Esophagus muscularis mucosa (tissue), 4 donors: ENCODE results near the gene C5orf47. TPM values are rescaled to one million over a fixed set of nuclear protein-coding genes. Genes with fewer than 3 reads are reported as not detected.

Experiments
- DNase-seq: peaks from one replicate; pipeline ENCODE4 v3.0.0-alpha.2; 2017; ENCODE audit errors: extremely low spot score
- H3K27ac ChIP-seq, 4 donors: fragments of 200-600 bp; sonication (generic); replicated peaks in 1 of 4; 1 replicate in 3 of 4; 2 replicates in 1 of 4; pipeline ENCODE4 v1.5.1; 2016 to 2019; ENCODE audit warnings: mild to moderate bottlenecking in 1 of 4
- H3K27me3 ChIP-seq, 4 donors: fragments of 200-600 bp; sonication (generic); one replicate each; pipeline versions ENCODE4 v1.5.1 to v1.6.0; 2016 to 2019
- H3K36me3 ChIP-seq, 4 donors: fragments of 200-600 bp; sonication (generic); one replicate each; pipeline ENCODE4 v1.5.1; 2016 to 2019
- H3K4me1 ChIP-seq, 4 donors: fragments of 200-600 bp; sonication (generic); one replicate each; pipeline ENCODE4 v1.5.1; 2016 to 2019
- H3K4me3 ChIP-seq, 4 donors: fragments of 200-600 bp; sonication (generic); 1 replicate in 2 of 4; 2 replicates in 2 of 4; pipeline ENCODE4 v1.5.1; 2016 to 2019; ENCODE audit warnings: mild to moderate bottlenecking in 4 of 4, moderate library complexity in 1 of 4
- H3K9me3 ChIP-seq, 4 donors: fragments of 200-600 bp; sonication (generic); 1 replicate in 3 of 4; 2 replicates in 1 of 4; pipeline ENCODE4 v1.5.1; 2016 to 2019
- EP300 ChIP-seq: sonication (generic); formaldehyde crosslinking; IDR thresholded peaks from one replicate; pipeline ENCODE4 v1.6.1; 2017; ENCODE audit warnings: antibody characterized with exemption
- POLR2A ChIP-seq: fragments of 450-650 bp; IDR thresholded peaks from one replicate; pipeline ENCODE4 v1.6.1; 2017; ENCODE audit warnings: antibody characterized with exemption, moderate library complexity, mild to moderate bottlenecking, low read depth
- POLR2AphosphoS5 ChIP-seq, 2 donors: sonication (generic); formaldehyde crosslinking; IDR thresholded peaks; one replicate each; pipeline ENCODE4 v1.6.1; 2017; ENCODE audit warnings: antibody characterized with exemption in 2 of 2
- WGBS: methylation state at CpG from one replicate; pipeline ENCODE4 v1.1.5; 2018; 5-methylcytosine and 5-hydroxymethylcytosine counted together
- intact Hi-C: fragments of 100-400 bp; cut with DNase I; formaldehyde crosslinking; loops from one replicate; pipeline ENCODE4 v1.15.1; 2023
- total RNA-seq, 4 donors: library from RNA; depleted of rRNA; stranded (reverse); fragments of >200 nt; gene quantifications; one replicate each; pipeline versions ENCODE4 v1.1.0 to v1.2.1, GENCODE V29; 2016
- TF ChIP-seq, protein P1 (sequence below), 3 experiments: fragments of 200-600 bp in 2 of 3; fragments of 450-650 bp in 1 of 3; sonication (generic) in 2 of 3; IDR thresholded peaks; one replicate each; pipeline ENCODE4 v1.5.1; 2017 to 2019; ENCODE audit warnings: antibody characterized with exemption in 3 of 3, mild to moderate bottlenecking in 2 of 3, moderate library complexity in 1 of 3

Gene C5orf47, protein sequence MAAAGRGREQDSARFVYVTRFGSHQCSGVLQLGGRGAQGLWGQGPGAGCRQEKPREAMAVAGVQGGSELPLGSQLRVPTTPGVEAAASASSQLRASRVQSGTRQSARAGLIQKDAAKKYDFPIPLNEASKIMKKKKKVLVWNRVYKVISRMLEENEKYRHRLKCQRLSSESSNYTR
- total RNA-seq: not detected

DNA sequence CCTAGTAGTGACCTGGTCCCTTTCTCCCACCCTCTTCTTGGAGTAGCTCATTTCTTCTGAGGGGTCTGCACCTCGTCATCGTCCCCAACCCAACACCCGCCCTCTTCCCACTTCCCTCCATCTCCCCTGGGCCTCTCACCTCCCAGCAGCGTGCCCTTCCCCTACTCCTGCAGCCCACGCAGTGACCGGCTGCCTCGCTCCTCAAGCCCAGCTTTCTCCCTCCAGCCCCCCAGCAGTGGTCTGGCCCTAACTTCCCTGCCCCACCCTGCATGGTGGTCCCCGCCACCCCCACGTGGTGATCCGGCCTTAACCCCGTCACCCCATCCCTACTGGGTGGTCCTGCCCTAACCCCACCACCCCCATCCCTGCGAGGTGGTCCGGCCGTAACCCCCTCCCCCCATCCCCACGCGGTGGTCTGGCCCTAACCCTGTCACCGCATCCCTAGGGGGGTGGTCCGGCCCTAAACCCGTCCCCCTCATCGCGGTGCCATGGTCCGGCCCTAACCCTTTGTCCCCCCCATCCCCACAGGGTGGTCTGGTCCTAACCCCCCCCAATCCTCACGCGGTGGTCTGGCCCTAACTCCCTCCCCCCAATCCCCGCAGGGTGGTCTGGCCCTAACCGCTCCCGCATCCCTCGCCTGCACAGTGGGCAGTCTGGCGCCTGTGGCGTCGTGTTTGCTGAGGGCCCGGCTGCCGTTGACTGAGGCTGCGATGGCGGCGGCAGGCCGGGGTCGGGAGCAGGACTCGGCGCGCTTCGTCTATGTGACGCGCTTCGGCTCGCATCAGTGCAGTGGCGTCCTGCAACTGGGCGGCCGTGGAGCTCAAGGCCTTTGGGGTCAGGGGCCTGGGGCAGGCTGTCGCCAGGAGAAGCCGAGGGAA is at the start of gene C5orf47:
Gene C5orf47, plus strand, starts transcription at position 617 of the 878 bp plus-strand sequence. Its CDS starts 94 bp downstream, at position 711.
- Histone ChIP-seq H3K36me3 (no peaks in the 10 kb centered on the region), H3K9me3 (no peaks in the 10 kb centered on the region), H3K4me1 (no peaks in the 10 kb centered on the region), H3K4me3 (no peak within 1 kb of the TSS), H3K27ac (no peak within 1 kb of the TSS), H3K27me3 (peaks cover 0 to 10% (median 0%) of the 10 kb centered on the region in 4 donors)
- 95% methylated on average over 51 of the region's 51 CpGs for WGBS
- DNase-seq: no peak
- intact Hi-C loops: no loop called here
- TF ChIP-seq POLR2AphosphoS5 (IDR thresholded peaks at IDR 0.05): no peak
- no peak for TF ChIP-seq EP300
- TF ChIP-seq POLR2A: no peak
- TF ChIP-seq, protein P1, sequence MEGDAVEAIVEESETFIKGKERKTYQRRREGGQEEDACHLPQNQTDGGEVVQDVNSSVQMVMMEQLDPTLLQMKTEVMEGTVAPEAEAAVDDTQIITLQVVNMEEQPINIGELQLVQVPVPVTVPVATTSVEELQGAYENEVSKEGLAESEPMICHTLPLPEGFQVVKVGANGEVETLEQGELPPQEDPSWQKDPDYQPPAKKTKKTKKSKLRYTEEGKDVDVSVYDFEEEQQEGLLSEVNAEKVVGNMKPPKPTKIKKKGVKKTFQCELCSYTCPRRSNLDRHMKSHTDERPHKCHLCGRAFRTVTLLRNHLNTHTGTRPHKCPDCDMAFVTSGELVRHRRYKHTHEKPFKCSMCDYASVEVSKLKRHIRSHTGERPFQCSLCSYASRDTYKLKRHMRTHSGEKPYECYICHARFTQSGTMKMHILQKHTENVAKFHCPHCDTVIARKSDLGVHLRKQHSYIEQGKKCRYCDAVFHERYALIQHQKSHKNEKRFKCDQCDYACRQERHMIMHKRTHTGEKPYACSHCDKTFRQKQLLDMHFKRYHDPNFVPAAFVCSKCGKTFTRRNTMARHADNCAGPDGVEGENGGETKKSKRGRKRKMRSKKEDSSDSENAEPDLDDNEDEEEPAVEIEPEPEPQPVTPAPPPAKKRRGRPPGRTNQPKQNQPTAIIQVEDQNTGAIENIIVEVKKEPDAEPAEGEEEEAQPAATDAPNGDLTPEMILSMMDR (IDR thresholded peaks at IDR 0.05): no peak

DNA sequence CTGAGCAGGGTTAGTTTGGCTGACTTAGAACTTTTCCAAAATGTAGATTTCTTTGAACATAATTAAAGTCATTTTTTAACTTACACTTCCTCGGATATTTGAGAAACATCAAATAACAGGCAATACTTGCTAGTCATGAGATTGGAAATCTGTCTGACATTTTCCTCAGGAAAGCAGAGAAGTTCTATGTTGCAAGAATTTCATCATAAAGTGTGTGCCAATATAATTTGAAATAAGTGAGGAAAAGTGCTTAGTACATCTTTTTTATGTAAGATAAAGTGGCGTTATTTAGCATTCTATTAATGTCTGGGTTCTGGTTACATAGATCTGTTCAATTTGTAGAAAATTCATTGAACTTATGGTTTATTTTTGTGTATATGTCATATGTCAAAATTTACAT is 48.7 kb upstream of the C5orf47 start:
- H3K4me1 ChIP-seq: peaks cover 24 to 39% (median 36%) of the 10 kb centered on the region in 4 donors
- intact Hi-C loops: no loop called here
- no peak for TF ChIP-seq POLR2AphosphoS5 (IDR thresholded peaks at IDR 0.05)
- TF ChIP-seq EP300: no peak
- no peak for TF ChIP-seq POLR2A
- TF ChIP-seq, protein P1 (IDR thresholded peaks at IDR 0.05): no peak
- no peak overlapping the region for H3K4me3 ChIP-seq
- DNase-seq: no peak
- H3K27ac ChIP-seq: no peak overlapping the region
- peaks cover 2 to 9% (median 6%) of the 10 kb centered on the region in 4 donors for H3K36me3 ChIP-seq
- no peaks in the 10 kb centered on the region for H3K27me3 ChIP-seq
- H3K9me3 ChIP-seq: no peaks in the 10 kb centered on the region
- WGBS: 72% methylated on average over 2 of the region's 2 CpGs

DNA sequence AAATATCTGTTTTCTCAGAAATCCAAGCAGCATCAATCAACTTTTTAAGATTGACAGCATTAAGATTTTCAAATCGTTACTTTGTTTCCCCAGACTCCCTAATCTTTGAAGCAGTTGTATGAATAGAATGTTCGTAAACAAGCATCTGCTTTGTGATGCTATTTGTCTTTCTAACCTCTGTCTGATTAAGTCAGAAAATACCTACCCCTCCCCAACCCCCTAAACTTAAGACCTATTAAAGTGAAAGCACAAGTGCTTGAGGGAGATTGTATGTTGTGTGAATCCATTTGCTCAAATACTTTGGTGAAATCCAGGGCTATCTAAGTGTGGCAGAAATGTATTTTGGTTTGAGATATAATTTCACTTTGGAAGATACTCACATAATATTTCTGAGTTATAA is 47.9 kb upstream of the C5orf47 start:
- 83% methylated on average over 2 of the region's 2 CpGs for WGBS
- intact Hi-C loops: no loop called here
- no peak overlapping the region for H3K27ac ChIP-seq
- H3K27me3 ChIP-seq: no peaks in the 10 kb centered on the region
- peaks cover 24 to 38% (median 35%) of the 10 kb centered on the region in 4 donors for H3K4me1 ChIP-seq
- no peak for DNase-seq
- no peak for TF ChIP-seq POLR2A
- no peaks in the 10 kb centered on the region for H3K9me3 ChIP-seq
- no peak overlapping the region for H3K4me3 ChIP-seq
- peaks cover 4 to 17% (median 15%) of the 10 kb centered on the region in 4 donors for H3K36me3 ChIP-seq

DNA sequence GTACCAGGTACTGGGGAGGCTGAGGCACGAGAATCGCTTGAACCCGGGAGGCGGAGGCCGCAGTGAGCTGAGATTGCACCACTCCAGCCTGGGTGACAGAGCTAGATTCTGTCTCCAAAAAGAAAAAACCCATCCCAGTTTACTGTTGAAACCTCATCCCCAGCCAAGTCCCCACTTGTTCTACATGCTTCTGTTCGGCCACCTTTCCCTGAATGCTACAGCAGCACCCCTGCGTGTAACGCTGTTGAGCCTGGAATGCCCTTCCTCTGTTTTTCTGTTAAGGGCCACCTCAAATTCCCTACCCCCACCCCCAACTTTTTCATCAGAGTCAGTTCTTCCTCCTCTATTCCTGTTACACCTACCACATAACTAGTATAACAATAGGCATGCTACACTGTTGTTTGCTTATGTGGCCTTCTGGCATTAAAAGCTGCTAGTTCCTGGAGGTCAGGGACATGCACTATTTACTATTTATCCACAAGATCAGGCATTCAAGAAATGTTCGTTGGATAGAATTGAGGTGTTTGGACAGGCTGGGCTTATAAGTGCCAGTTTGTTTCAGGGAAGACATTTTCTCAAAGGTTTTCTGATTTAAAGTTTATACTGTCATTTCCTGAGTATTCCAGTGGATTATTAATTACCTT is 47.1 kb upstream of the C5orf47 start:
- intact Hi-C loops: no loop called here
- no peak for DNase-seq
- H3K27ac ChIP-seq: no peak overlapping the region
- WGBS: 90% methylated on average over 9 of the region's 9 CpGs
- no peaks in the 10 kb centered on the region for H3K27me3 ChIP-seq
- H3K4me3 ChIP-seq: no peak overlapping the region
- no peaks in the 10 kb centered on the region for H3K9me3 ChIP-seq
- TF ChIP-seq, protein P1 (IDR thresholded peaks at IDR 0.05): no peak
- TF ChIP-seq POLR2A: no peak
- H3K4me1 ChIP-seq: peaks cover 24 to 38% (median 34%) of the 10 kb centered on the region in 4 donors
- H3K36me3 ChIP-seq: peaks cover 11 to 25% (median 22%) of the 10 kb centered on the region in 4 donors

DNA sequence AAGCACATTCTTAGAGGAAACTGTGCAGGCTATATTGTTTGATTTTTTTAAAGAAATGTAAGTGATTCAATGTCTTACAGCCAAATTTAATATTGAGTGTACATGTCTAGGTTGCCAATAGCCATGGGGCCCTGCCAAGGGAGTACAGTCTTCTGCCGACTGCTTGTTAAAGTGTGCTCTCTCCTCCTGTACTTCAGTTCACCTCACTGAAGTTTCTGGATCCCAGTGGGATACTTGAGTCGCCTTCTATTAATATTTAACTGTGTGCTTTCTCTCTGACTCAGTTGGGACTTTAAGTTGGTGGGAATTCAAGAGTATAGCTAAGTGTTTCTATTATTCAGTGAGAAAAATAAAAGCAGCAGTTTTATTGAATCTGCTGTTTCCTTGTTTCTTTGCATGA is 44.5 kb upstream of the C5orf47 start:
- Histone ChIP-seq H3K9me3 (no peaks in the 10 kb centered on the region), H3K36me3 (peaks cover 11 to 49% (median 34%) of the 10 kb centered on the region in 4 donors), H3K4me1 (peaks cover 24 to 38% (median 30%) of the 10 kb centered on the region in 4 donors), H3K27me3 (no peaks in the 10 kb centered on the region), H3K27ac (no peak overlapping the region), H3K4me3 (no peak overlapping the region)
- intact Hi-C loops: no loop called here
- WGBS: 44% methylated on average over 2 of the region's 2 CpGs
- TF ChIP-seq POLR2A (no peak), EP300 (no peak), POLR2AphosphoS5 (IDR thresholded peaks at IDR 0.05) (no peak)
- TF ChIP-seq, protein P1 (IDR thresholded peaks at IDR 0.05): no peak
- no peak for DNase-seq
